ENCODE measurements around the gene ATP7B. TPM values are rescaled to one million over a fixed set of nuclear protein-coding genes. Genes with fewer than 3 reads are reported as not detected.
A peak's percentile ranks its signal among the peaks of the same experiment; 100 is the strongest.

Gene ATP7B
- total RNA-seq, 1 donor from 2014 or later = 3.9 TPM

GRCh38 chr13:51931606-51932005, 79.6 kb downstream of the ATP7B start:
- DNase-seq (ENCODE audit: low read depth) (no peak), FAIRE-seq (peak; percentile 7)
- no peaks in the 10 kb centered on the region for H3K36me3 ChIP-seq (ENCODE audit: control insufficient read depth, insufficient read depth, low read length)
- TF ChIP-seq, protein P1, sequence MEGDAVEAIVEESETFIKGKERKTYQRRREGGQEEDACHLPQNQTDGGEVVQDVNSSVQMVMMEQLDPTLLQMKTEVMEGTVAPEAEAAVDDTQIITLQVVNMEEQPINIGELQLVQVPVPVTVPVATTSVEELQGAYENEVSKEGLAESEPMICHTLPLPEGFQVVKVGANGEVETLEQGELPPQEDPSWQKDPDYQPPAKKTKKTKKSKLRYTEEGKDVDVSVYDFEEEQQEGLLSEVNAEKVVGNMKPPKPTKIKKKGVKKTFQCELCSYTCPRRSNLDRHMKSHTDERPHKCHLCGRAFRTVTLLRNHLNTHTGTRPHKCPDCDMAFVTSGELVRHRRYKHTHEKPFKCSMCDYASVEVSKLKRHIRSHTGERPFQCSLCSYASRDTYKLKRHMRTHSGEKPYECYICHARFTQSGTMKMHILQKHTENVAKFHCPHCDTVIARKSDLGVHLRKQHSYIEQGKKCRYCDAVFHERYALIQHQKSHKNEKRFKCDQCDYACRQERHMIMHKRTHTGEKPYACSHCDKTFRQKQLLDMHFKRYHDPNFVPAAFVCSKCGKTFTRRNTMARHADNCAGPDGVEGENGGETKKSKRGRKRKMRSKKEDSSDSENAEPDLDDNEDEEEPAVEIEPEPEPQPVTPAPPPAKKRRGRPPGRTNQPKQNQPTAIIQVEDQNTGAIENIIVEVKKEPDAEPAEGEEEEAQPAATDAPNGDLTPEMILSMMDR (IDR thresholded peaks at IDR 0.05; ENCODE audit: insufficient read depth, low read length, severe bottlenecking) = no peak
- no peak overlapping the region for H3K4me3 ChIP-seq (ENCODE audit: low read depth, low read length)
- H3K27me3 ChIP-seq (ENCODE audit: control insufficient read depth, insufficient read depth, low read length) = no peaks in the 10 kb centered on the region

DNA sequence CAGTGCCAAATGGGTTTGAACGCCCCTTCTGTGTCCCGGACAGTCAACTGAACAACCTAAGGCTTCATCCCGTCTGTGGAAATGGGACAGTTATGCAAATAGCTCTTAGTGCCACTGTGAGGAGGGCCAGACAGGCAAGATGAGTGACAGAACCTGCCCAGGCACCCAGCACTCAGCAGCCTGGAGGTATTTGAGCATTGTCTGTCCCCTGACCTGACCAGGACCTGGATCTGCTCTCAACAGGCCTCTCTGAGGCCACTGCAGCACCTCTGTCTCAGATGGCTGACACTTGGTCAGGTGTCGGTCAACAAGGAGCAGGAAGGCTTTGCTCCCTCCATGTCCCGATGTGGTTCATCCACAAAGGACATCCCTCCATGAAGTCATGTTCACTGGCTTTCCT, 81.6 kb downstream of the ATP7B start:
- DNase-seq (ENCODE audit: low read depth) (no peak), FAIRE-seq (no peak)
- Histone ChIP-seq H3K27me3 (ENCODE audit: control insufficient read depth, insufficient read depth, low read length) (no peaks in the 10 kb centered on the region), H3K36me3 (ENCODE audit: control insufficient read depth, insufficient read depth, low read length) (no peaks in the 10 kb centered on the region), H3K4me3 (ENCODE audit: low read depth, low read length) (no peak overlapping the region)
- TF ChIP-seq, protein P1 (IDR thresholded peaks at IDR 0.05; ENCODE audit: insufficient read depth, low read length, severe bottlenecking) = no peak

DNA sequence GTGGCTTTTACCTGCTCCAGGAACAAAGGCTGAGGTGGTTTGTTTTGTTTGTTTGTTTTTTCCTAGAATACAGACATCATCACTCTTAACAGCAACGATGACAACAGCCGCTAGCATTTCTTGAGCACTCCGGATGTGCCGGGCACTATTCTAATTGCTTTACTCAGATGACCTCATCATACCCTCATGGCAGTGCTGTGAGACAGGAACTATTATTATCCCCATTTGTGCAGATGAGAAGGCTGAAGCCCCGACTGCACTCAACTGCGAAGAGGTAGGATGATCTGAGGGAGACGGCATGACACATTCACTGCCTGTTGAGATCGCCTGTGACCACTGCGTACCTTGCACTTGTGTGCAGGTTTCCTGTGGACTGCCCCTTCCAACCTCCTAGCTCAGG, 83.0 kb downstream of the ATP7B start:
- H3K36me3 ChIP-seq (ENCODE audit: control insufficient read depth, insufficient read depth, low read length) = no peaks in the 10 kb centered on the region
- FAIRE-seq = no peak
- DNase-seq (ENCODE audit: low read depth) = no peak
- no peaks in the 10 kb centered on the region for H3K27me3 ChIP-seq (ENCODE audit: control insufficient read depth, insufficient read depth, low read length)
- H3K4me3 ChIP-seq (ENCODE audit: low read depth, low read length) = no peak overlapping the region
- TF ChIP-seq, protein P1 (IDR thresholded peaks at IDR 0.05; ENCODE audit: insufficient read depth, low read length, severe bottlenecking) = no peak

GRCh38 chr13:51927129-51927528, 84.1 kb downstream of the ATP7B start:
- FAIRE-seq (no peak), DNase-seq (ENCODE audit: low read depth) (no peak)
- Histone ChIP-seq H3K4me3 (ENCODE audit: low read depth, low read length) (no peak overlapping the region), H3K27me3 (ENCODE audit: control insufficient read depth, insufficient read depth, low read length) (no peaks in the 10 kb centered on the region), H3K36me3 (ENCODE audit: control insufficient read depth, insufficient read depth, low read length) (no peaks in the 10 kb centered on the region)
- TF ChIP-seq, protein P1 (IDR thresholded peaks at IDR 0.05; ENCODE audit: insufficient read depth, low read length, severe bottlenecking) = no peak

DNA sequence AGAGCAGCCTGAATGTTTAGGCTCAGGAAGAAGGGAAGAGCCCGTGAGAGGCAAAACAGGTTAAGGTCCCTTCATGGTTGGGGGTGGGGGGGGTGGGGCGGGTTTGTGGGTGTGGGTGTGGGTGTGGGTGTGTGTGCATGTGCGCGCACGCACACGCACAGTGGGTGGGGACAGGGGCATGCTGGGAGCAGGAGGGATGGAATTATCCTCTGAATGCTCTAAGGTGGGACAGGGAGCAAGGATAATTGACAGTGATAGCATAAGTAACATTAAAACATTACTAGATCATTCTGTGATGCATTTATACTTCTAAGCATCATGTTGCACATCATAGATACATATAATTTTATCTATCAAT, 84.7 kb downstream of the ATP7B start:
- H3K36me3 ChIP-seq (ENCODE audit: control insufficient read depth, insufficient read depth, low read length) = no peaks in the 10 kb centered on the region
- no peaks in the 10 kb centered on the region for H3K27me3 ChIP-seq (ENCODE audit: control insufficient read depth, insufficient read depth, low read length)
- FAIRE-seq (no peak), DNase-seq (ENCODE audit: low read depth) (no peak)
- no peak overlapping the region for H3K4me3 ChIP-seq (ENCODE audit: low read depth, low read length)
- TF ChIP-seq, protein P1 (IDR thresholded peaks at IDR 0.05; ENCODE audit: insufficient read depth, low read length, severe bottlenecking) = no peak

GRCh38 chr13:51925865-51926527, 85.3 kb downstream of the ATP7B start:
- DNase-seq (ENCODE audit: low read depth) (no peak), FAIRE-seq (peak; percentile 88)
- no peaks in the 10 kb centered on the region for H3K27me3 ChIP-seq (ENCODE audit: control insufficient read depth, insufficient read depth, low read length)
- no peaks in the 10 kb centered on the region for H3K36me3 ChIP-seq (ENCODE audit: control insufficient read depth, insufficient read depth, low read length)
- H3K4me3 ChIP-seq (ENCODE audit: low read depth, low read length) = no peak overlapping the region
- TF ChIP-seq, protein P1 (IDR thresholded peaks at IDR 0.05; ENCODE audit: insufficient read depth, low read length, severe bottlenecking) = no peak

All from bronchial epithelial cell (primary cell).